GM21529 (cell line): Measurements from ENCODE around the gene POLR1D.

ENCODE experiments used
- ATAC-seq: cut with Tn5 transposase; IDR thresholded peaks from one replicate; pipeline ENCODE4 v1.9.1; 2021; ENCODE audit not compliant: unreplicated experiment

Gene POLR1D

DNA sequence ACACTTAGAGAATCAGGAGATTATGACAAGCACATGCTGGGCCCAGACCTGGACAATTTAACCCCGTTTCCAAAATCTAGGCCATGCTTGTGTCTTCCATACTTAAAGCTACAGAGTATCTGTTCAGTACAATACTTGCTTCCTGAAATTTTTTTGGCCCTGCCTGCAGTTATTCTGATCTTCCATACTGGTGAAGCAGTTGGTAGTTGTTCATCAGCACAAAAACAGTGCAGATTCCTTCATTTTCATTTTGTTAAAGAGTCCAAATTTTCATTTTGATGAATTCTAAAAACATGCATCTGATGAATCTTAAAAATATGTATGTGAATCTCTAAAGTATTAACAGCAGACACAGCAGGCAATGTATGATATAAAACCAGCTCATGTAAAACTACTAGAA, 49.2 kb downstream of the POLR1D start:
- no peak for ATAC-seq

DNA sequence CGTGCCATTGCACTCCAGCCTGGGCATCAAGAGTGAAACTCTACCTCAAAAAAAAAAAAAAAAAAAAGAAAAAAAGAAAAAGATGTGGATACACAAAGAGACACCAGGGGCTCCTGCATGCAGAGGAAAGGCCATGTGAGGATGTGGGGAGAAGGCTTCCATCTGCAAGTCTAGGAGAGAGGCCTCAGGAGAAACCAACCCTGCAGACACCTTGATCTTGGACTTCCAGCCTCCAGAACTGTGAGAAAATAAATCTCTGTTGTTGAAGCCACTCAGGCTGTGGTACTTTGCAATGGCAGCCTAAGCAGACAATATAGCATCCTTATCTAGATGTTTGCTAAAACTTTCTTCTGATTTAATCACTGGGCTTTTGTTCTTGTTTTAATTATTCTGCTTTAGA, 50.3 kb downstream of the POLR1D start:
- ATAC-seq = no peak
